Measurements from ENCODE around the gene CALM1.

Gene CALM1

DNA sequence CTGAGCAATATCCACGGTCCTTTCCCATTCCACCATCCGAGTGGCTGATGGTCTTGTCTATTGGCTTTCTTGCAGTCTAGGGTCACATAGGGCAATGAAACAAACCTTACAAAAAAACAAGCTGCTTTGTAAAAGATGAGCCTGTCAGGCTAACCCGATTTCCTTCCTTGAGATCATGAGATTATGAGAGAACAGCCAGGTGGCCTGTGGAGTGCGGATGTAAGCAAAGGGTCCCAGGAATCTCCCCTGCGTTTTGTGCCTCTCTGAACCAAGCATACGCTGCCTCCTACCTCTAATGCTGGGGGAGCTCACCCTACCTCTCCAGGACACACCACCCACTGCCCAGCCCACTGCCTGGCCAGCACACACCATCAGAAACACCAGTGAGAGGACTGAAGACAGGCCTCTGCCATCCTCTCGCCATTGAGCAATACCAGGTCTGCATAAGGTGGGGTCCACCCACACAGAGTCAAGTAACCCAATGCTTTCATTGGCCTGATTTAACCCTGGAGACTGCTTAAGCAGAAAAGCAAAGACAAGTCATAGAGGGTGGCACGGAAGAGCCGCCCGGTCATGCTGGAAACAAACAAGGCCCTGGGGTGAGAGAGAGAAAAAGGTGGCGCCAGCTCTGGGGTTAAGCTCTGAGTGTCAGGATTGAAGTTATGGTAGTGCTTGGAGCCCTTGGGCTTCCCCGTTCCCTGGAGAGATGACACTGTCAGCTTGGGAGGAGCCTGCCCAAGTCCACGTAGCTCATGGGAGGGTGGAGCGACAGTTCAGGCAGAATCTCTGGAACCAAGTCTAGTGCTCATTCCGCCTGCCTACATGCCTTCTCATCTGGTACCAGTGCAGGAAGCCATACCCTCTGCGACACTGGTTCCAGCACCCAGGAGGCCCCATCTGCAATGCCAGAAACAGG lies 46.6 kb downstream of the CALM1 start:
- DNase-seq (ENCODE audit: low read depth in 2 of 2): no peak

DNA sequence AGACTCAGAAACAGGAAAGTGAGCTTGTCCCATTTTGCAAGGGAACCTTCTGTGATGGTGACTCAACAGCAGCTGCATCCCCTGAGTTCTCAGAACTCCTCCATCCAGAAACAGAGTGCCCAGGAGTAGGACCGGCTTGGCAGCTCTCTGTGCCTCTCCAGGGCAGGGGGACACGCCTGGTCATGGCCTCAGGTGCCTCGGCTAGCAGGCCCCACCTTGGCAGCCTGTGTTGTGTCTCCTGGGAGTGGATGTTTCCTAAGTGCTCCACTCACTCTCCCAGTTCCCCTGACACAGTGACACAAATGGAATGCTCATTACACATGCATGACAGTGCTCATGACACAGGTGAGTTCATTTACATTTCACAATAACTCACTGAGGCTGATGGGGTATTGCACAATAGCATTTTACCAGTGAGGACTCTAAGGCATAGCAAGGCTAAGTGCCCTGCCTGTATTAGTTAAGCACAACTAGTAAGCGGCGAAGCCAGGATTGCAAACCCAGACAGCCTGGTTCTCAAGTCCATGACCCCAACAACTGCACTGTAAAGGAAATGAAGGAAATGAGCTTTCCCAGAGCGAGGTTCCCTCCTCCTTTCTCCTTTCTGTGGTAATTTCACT lies 47.4 kb downstream of the CALM1 start:
- no peak for DNase-seq (ENCODE audit: low read depth in 2 of 2)

DNA sequence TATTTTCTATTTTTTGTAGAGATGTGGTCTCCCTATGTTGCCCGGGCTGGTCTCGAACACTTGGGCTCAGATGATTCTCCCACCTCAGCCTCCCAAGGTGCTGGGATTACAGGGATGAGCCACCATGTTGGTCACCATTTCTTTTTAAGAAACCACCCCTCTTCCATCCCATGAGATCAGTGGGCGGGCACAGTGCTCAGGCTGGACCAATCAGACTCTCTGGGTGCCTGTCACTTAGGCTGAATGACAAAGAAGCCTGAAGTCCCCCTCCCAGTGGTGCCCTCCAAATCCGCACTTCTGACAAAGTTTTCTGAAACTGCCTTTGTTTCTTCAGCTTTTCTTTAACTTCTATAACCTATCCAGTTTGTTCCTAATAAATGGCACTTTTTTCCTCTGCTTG lies 48.2 kb downstream of the CALM1 start:
- no peak for DNase-seq (ENCODE audit: low read depth in 2 of 2)

DNA sequence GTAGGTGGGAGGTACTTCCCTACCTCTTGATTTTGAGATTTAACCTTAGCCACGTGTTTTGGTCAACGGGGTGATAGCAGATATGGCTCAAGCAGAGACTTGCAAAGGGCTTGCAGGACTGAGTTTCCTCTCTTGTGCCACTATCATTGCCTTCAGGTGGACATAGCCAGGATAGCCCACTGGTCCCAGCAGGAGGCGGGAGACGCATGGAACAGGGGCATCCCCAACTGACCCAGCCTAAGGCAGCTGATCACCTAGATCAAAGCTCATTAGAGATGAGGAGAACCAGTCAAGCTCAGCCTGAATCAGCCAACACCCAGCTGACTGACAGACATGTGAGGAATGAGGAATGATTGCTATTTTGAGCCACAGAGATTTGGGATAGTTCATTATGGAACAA lies 49.6 kb downstream of the CALM1 start:
- no peak for DNase-seq (ENCODE audit: low read depth in 2 of 2)

DNA sequence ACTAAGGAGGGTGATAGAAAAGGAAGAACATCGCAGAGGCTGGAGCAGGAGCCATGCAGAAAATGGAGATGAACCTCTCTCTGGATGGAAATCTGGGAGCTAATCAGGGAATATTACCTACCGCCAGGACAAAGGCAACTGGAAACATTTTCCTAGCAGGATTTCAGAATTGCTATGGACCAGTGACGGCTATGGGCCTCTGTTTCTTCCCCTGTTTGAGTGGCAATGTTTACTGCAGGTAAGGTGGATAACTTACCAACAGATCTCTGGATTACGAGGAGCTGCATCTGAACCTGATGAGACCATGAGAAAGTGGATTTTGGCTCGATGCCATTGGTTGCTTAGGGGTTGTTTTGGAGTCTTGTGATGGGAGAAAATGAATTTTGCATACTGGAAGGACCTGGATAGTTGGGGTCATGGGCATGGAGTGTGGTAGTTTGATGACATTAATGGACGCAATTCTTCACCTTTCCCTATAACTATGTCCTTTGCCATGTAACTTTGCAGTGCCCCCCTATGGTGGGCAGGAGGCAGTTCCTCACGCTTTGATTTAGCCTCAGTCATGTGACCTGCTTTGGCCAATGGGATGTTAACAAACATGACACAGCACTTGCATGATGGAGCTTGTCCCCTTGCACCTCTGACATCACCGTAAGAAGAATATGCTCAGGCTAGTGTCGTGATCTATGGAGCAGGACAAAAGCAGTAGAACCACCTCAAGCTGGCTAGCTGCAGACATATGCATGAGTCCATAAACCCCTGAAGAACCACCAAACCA lies 51.1 kb downstream of the CALM1 start:
- no peak for DNase-seq (ENCODE audit: low read depth in 2 of 2)

DNA sequence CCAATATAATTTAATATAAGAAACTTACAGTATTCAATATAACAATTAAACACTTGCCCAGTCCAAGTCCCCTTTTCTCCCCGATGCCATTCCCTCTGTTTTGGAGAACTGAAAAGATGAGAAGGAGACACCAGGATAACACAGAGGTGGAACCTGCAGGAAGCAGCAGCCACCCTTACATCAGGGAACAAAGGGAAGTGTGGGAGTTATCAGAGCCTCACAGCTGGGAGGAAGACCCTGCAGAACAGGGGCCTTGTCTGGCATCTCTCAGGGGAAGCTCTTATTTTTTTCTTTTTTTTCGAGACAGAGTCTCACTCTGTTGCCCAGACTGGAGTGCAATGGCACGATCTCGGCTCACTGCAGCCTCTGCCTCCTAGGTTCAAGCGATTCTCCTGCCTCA lies 52.6 kb downstream of the CALM1 start:
- no peak for DNase-seq (ENCODE audit: low read depth in 2 of 2)

DNA sequence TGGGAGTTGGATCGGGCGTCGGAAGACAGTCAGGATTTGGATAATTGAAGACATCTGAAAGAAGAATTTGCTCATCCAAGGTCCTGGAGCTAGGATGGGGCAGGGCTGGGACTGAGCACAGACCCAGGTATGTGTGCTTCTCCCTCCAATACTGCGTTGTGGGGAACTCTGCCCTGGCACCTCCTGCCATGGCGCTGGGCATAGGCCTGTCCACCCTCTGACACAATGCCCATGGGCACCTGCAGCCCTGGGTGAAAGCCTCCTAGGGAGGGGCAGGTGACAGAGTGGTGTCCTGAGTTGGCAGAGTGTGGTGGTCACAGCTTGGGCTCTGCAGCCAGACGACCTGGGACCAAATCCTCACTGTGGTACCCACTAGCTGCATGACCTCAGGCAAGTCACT lies 53.3 kb downstream of the CALM1 start:
- no peak for DNase-seq (ENCODE audit: low read depth in 2 of 2)

DNA sequence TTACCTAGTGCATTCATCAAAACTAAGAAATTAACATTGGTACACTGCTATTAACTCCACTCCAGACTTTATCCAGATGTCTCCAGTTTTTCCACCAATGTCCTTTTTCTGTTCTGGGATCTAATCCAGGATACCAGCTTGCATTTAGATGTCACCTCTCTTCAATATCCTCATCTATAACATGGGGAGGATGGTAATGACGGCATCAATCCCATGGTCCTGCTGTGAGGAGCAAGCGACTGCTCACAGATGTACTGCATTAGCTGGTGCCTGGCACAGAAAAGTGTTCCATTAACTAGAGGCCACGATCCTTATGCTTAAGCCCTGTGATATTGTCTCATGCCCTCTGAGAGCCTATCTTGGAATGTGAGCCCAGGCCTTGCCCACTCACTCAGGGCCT lies 53.8 kb downstream of the CALM1 start:
- DNase-seq (ENCODE audit: low read depth in 2 of 2): no peak

DNA sequence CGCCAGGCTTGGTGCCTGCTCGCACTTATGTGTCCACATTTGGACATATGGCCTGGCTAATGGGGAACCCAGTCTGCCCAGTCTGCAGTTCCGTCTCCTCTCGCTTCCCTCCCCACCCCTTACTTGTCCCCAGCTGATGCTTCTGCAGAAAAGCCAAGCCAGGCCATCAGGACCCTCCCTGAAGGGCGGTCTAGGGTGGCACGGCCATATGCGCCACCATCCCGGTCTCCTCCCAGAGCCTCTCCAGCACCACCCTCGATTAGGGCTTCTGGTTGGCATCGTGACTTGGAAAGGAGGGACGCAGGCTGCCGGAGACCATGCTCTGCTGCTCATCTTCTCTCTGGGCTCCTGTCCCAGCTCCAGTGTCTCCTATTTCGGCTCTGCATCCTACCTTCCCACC lies 54.6 kb downstream of the CALM1 start:
- DNase-seq (ENCODE audit: low read depth in 2 of 2): no peak

DNA sequence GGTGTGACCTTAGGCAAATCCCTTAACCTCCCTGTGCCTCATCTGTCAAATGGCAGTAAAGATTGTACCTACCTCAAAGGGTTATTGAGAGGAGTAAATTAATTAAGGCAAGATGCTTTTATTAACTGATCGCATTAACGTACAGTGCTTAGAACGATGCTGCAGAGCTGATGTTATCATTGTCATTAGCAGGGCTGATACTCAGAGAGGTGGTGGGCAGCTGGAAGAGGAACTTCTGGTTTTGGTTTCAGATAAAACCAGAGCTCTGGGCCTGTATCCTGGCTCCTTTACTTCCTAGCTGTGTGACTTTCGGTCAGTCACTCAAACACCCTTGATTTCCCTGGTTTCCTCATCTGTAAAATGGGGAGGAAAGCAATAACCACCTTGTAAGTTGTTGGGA lies 55.1 kb downstream of the CALM1 start:
- no peak for DNase-seq (ENCODE audit: low read depth in 2 of 2)

DNA sequence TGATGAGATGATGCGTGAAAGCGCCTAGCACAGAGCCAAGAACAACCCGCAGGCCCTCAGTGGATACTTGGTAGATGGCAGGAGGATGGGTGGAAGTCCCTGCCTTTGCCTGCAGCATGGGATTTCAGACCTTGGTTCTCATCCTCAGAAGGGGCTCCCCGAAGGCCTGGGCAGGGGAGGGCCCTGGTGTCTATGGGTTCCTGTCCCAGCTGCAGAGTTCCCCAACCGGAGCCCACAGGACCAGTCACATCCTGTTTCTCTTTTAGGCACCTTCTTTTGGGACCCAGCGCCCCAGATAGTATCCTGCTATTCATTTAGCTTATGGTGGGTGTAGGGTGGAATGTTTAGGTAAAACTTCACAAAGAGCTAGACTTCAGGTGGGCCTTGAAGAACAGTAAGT lies 55.5 kb downstream of the CALM1 start:
- DNase-seq (ENCODE audit: low read depth in 2 of 2): no peak

DNA sequence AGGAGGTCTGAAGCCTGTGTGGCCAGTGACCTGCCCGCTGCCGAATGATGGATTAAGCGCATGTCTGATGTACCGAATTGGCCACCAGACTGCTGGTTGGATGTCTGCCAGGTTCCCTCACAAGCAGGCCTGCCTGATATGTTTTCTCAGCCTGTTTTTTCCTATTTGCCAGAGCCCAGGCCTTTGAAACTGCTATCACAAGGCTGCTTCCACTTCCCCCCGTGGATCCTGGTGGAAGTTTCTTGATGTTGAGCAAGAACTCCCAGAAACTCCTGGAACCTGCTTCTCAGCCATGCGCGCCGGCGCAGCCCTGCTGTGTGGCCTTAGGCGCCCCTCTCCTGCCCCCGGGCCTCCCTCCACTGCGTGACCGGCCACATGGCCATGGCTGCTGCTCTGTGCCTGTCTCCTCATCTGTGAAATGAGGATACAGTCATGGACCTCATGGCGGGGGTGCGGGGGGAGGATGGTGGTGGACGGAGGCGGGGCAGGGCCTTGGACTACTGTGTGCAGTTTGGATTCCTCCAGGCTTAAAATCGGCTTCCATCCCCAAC lies 56.6 kb downstream of the CALM1 start:
- no peak for DNase-seq (ENCODE audit: low read depth in 2 of 2)

DNA sequence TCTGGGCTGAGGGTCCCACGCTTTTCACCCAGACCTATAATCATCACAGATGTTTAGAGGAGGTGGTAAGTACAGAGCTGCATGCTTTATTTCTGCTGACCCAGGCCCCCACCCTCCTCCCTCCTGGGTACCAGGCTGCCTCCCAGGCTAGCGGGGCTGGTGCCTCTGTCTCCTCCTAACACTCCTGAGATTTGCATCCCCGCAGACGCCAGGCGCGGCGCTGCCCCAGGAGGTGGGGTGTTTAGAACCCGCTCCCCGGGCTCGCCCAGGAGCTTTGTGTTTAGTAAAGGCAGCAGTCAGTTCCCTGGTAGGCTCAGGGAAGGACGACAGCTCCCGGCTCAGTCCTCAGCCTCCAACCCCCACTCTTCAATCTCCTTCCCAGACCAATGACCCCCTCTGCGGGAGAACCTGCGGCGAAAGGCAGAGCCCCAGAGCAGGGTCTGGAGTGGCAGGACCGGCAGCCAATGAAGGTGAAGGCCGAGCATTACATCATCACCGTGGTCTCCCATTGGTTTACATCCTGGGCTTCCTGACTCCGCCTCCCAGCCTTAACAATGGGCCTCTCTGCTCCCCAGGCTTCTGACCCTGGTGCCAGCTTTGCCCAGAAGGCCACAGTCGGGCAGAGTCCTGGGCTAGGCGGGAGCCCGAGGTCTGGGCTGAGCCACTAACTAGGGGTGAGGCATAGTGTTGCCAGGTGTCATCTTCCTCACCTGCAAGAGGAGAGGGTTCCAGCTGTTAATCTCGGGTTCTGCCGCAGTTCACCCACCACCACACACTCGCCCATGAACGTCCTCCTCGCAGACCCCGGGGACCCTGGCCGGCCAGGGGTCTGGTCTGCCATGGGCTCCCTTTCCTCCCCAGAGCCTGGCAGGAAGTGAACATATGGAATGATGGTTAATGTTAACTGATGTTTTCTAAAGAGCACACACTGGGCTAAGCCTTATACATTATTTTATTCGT lies 57.5 kb downstream of the CALM1 start:
- no peak for DNase-seq (ENCODE audit: low read depth in 2 of 2)

DNA sequence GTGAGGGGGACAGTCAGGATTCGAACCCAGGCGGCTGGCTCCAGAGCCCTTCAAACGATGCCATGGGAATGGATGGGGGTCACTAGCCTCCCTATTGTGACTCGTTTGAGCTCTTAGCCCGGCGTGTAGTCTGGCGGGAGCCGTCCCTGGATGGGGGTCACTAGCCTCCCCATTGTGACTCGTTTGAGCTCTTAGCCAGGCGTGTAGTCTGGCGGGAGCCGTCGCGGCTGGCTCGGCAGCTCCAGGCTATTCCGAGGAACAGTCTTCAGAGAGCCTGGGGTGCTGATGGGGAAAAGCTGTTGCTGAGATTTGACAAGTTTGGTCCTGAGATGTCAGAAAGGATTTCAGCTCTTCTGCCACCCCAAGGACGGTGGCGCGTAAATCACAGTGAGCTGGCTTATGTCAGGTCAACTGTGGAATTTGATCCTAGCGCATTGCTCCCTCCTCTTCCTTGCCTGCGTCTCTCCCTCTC lies 58.3 kb downstream of the CALM1 start:
- no peak for DNase-seq (ENCODE audit: low read depth in 2 of 2)

DNA sequence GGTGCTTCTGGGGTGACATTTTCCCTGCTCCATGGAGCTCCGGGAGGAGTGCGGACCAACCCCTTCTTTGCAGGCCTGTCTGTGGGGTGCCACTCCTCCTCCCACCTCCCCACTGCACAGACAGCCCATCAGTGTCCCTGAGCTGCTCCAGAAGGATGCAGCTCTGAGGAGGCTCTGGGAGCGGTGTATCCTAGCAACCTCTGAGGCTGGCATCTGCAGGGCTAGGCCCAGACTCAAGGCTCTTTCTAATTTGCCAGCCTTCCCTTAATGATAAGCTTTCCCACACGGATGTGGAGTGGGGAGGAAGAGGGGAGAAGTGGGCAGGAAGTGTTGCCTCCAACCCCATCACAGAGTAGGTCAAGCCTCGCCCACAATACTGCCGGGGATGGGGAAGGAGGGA lies 59.7 kb downstream of the CALM1 start:
- DNase-seq (ENCODE audit: low read depth in 2 of 2): no peak

DNA sequence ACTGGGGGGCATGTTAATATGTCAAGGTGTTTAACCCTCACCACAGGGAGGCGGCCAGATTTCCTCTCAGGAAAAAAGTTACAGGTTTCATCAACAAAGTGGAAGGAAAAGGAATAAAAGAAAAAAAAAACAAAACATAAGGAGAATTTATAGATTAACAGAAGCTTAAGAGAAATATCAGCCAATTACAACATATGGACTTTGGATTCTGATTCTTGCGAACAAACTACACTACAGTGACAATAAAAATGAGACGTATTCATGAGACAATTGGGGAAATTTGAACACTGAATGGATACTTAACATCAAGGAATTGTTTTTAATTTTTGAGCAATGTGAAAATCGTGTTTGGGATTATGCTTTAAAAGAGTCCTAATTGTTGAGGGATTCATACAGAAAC lies 60.4 kb downstream of the CALM1 start:
- no peak for DNase-seq (ENCODE audit: low read depth in 2 of 2)
